A549 treated with GW870086 at 1 μM for 4 hours (cell line): ENCODE measurements around the gene LELP1. TPM values are rescaled to one million over a fixed set of nuclear protein-coding genes. Genes with fewer than 3 reads are reported as not detected.

Source experiments
- total RNA-seq: library from RNA; stranded (reverse); fragments of 200-300 nt; extraction: Qiagen RNA extraction; gene quantifications from 5 replicates; pipeline ENCODE4 v1.2.3, GENCODE V29; 2022; ENCODE audit warnings: low read depth

LELP1 gene
- total RNA-seq, result not detected in 5 replicates

GRCh38 chr1:153203130-153203529, at the start of gene LELP1:
Gene LELP1 (plus strand): TSS chr1:153203430. CDS start chr1:153204708, 1,278 bp downstream.

GRCh38 chr1:153217212-153217611, 14.0 kb downstream of the LELP1 start, which contains the start of gene PRR9:
Gene PRR9 (plus strand): TSS chr1:153217584. CDS start chr1:153218145, 561 bp downstream.

Other genes starting within 250 kb of the LELP1 start
- gene SPRR4, start 232.8 kb upstream of the LELP1 start, total RNA-seq, result not detected in 5 replicates
- not detected in 5 replicates for gene SPRR1A, start 219.3 kb upstream of the LELP1 start, total RNA-seq
- not detected in 5 replicates for gene SPRR3, start 201.7 kb upstream of the LELP1 start, total RNA-seq
- not detected in 5 replicates for gene SPRR1B, start 172.2 kb upstream of the LELP1 start, total RNA-seq
- gene SPRR2D, start 162.3 kb upstream of the LELP1 start, total RNA-seq, result not detected in 5 replicates
- gene SPRR2A, start 145.9 kb upstream of the LELP1 start, total RNA-seq, result not detected in 5 replicates
- gene SPRR2B, start 131.8 kb upstream of the LELP1 start, total RNA-seq, result not detected in 5 replicates
- gene SPRR2E, start 108.9 kb upstream of the LELP1 start, total RNA-seq, result not detected in 5 replicates
- gene SPRR2F, start 89.9 kb upstream of the LELP1 start, total RNA-seq, result not detected in 5 replicates
- gene SPRR2G, start 52.5 kb upstream of the LELP1 start, total RNA-seq, result not detected in 5 replicates
- not detected in 5 replicates for gene PRR9, start 14.2 kb downstream of the LELP1 start, total RNA-seq
- gene LORICRIN, start 56.3 kb downstream of the LELP1 start, total RNA-seq, result not detected in 5 replicates
- gene PGLYRP3, start 109.5 kb downstream of the LELP1 start, total RNA-seq, result not detected in 5 replicates
- not detected in 5 replicates for gene PGLYRP4, start 145.4 kb downstream of the LELP1 start, total RNA-seq
- 0.31 to 1.4 TPM (median 1.2 TPM) in 5 replicates for gene S100A9, start 154.4 kb downstream of the LELP1 start, total RNA-seq
- not detected in 5 replicates for gene S100A12, start 172.2 kb downstream of the LELP1 start, total RNA-seq
- gene S100A8, start 187.6 kb downstream of the LELP1 start, total RNA-seq, result not detected in 5 replicates
- not detected in 5 replicates for gene S100A7A, start 213.1 kb downstream of the LELP1 start, total RNA-seq